Left lung (tissue), 10 donors: Measurements from ENCODE around the gene NUMBL. TPM values are rescaled to one million over a fixed set of nuclear protein-coding genes. Genes with fewer than 3 reads are reported as not detected.

Experiments used
- ATAC-seq: fragments of 200-7000 bp; cut with Tn5 transposase; one replicate; pipeline ENCODE4 v1.9.1; 2020; ENCODE audit warnings: moderate library complexity
- DNase-seq, 4 donors: peaks; one replicate each; pipeline ENCODE4 v3.0.0-alpha.2; 2013 to 2020
- H3K27ac ChIP-seq, 2 donors: fragments of 200-600 bp; sonication (generic) in 1 of 2; one replicate each; pipeline versions ENCODE4 v1.5.0 to v1.8.0; 2020 to 2021
- H3K27me3 ChIP-seq, 2 donors: fragments of 200-600 bp; sonication (generic) in 1 of 2; one replicate each; pipeline versions ENCODE4 v1.5.0 to v1.8.0; 2020 to 2021
- H3K36me3 ChIP-seq, 2 donors: fragments of 200-600 bp; sonication (generic) in 1 of 2; one replicate each; pipeline versions ENCODE4 v1.5.0 to v1.8.0; 2020 to 2021
- H3K4me1 ChIP-seq, 2 donors: fragments of 200-600 bp; one replicate each; pipeline ENCODE4 v1.8.0; 2021
- H3K4me3 ChIP-seq, 2 donors: fragments of 200-600 bp; sonication (generic) in 1 of 2; one replicate each; pipeline versions ENCODE4 v1.5.0 to v1.8.0; 2020 to 2021; ENCODE audit warnings: mild to moderate bottlenecking in 1 of 2
- H3K9me3 ChIP-seq, 2 donors: fragments of 200-600 bp; sonication (generic) in 1 of 2; one replicate each; pipeline versions ENCODE4 v1.5.0 to v1.8.0; 2020 to 2021
- intact Hi-C, 2 donors: fragments of 100-400 bp; cut with DNase I; formaldehyde crosslinking; loops; one replicate each; pipeline versions ENCODE4 v1.11.2 to v1.14.2; 2022
- polyA plus RNA-seq, 6 donors: library from polyadenylated mRNA; unstranded; fragments of 120-200 nt; gene quantifications; one replicate each; pipeline ENCODE4 v1.2.1, GENCODE V29; 2013; ENCODE audit not compliant: insufficient read length in 6 of 6
- total RNA-seq, 2 donors: library from RNA; stranded (reverse); fragmentation: NEBNext Ultra II Directional; extraction: Animal tissue kit (Norgen Biotek cat#: 25700); gene quantifications; one replicate each; pipeline ENCODE4 v1.2.1, GENCODE V29; 2021
- TF ChIP-seq, protein P1 (sequence below), 2 donors: fragments of 200-600 bp; sonication (generic) in 1 of 2; IDR thresholded peaks; one replicate each; pipeline versions ENCODE4 v1.5.0 to v1.8.0; 2021; ENCODE audit warnings: antibody characterized with exemption in 2 of 2
- donor health status: DM: no; HTN: yes; CAD: no.
- donor health status: DM: no; HTN: no; CAD: no.

NUMBL gene
- total and polyA plus RNA-seq, 8 donors = 12.8 to 30.2 (median 16.3) TPM

- TF ChIP-seq, protein P1, sequence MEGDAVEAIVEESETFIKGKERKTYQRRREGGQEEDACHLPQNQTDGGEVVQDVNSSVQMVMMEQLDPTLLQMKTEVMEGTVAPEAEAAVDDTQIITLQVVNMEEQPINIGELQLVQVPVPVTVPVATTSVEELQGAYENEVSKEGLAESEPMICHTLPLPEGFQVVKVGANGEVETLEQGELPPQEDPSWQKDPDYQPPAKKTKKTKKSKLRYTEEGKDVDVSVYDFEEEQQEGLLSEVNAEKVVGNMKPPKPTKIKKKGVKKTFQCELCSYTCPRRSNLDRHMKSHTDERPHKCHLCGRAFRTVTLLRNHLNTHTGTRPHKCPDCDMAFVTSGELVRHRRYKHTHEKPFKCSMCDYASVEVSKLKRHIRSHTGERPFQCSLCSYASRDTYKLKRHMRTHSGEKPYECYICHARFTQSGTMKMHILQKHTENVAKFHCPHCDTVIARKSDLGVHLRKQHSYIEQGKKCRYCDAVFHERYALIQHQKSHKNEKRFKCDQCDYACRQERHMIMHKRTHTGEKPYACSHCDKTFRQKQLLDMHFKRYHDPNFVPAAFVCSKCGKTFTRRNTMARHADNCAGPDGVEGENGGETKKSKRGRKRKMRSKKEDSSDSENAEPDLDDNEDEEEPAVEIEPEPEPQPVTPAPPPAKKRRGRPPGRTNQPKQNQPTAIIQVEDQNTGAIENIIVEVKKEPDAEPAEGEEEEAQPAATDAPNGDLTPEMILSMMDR (IDR thresholded peaks at IDR 0.05) = no peak
Observed at GRCh38 chr19:40689339-40690049, 957 bp downstream of the NUMBL start.

GRCh38 chr19:40688987-40689338 is 1.5 kb downstream of the NUMBL start:
- peaks cover 5 to 22% of the 10 kb centered on the region in 2 donors for H3K4me1 ChIP-seq

More at GRCh38 chr19:40689339-40690049, 957 bp downstream of the NUMBL start:
- DNase-seq (peak in 2 of 4 donors; percentile 46 to 80), ATAC-seq (no peak)
- H3K4me1 ChIP-seq = peaks cover 5 to 22% of the 10 kb centered on the region in 2 donors
- peak overlapping the region in 1 of 2 donors; percentile 44 for H3K27ac ChIP-seq
- H3K9me3 ChIP-seq = no peaks in the 10 kb centered on the region
- H3K27me3 ChIP-seq = no peaks in the 10 kb centered on the region
- peak overlapping the region; percentile 54 to 58 for H3K4me3 ChIP-seq
- H3K36me3 ChIP-seq = peaks cover 0 to 32% of the 10 kb centered on the region in 2 donors
- intact Hi-C loops = no loop called here

DNA sequence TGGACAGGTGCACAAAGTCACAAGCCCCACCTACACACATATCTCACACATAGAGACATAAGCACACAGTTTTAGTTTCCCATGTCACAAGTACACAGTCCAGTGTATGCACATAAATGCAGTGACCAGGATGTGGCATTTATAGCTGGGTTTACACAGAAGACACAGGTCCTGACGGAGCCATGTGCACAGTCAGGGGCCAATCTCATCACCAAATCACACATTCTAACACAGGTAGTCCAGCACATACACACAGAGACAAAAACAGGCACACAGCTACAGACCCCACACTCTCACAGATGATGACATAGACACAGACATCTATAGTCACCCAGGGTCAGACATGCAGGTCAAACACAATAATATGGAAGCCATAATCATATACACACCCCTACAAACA is 2.1 kb downstream of the NUMBL start:
- H3K4me1 ChIP-seq = peaks cover 5 to 22% of the 10 kb centered on the region in 2 donors
- H3K9me3 ChIP-seq = no peaks in the 10 kb centered on the region
- DNase-seq (peak in 1 of 4 donors; percentile 0), ATAC-seq (no peak)
- H3K36me3 ChIP-seq = peaks cover 0 to 20% of the 10 kb centered on the region in 2 donors
- H3K27ac ChIP-seq = no peak overlapping the region
- TF ChIP-seq, protein P1 (IDR thresholded peaks at IDR 0.05) = no peak
- no peak overlapping the region for H3K4me3 ChIP-seq
- H3K27me3 ChIP-seq = no peaks in the 10 kb centered on the region
- intact Hi-C loops = no loop called here

More at GRCh38 chr19:40688987-40689338, 1.5 kb downstream of the NUMBL start:
- Histone ChIP-seq H3K36me3 (peaks cover 0 to 27% of the 10 kb centered on the region in 2 donors), H3K9me3 (no peaks in the 10 kb centered on the region), H3K27me3 (no peaks in the 10 kb centered on the region), H3K4me3 (peak overlapping the region; percentile 54 to 58), H3K27ac (no peak overlapping the region)
- DNase-seq (peak in 1 of 4 donors; percentile 10), ATAC-seq (no peak)
- TF ChIP-seq, protein P1 (IDR thresholded peaks at IDR 0.05) = no peak
- intact Hi-C loops = no loop called here

GRCh38 chr19:40687525-40688016 is 2.9 kb downstream of the NUMBL start:
- peak in 3 of 4 donors; percentile 57 to 62 (median 60) for DNase-seq
- ATAC-seq = no peak

More at GRCh38 chr19:40687525-40688016, 2.9 kb downstream of the NUMBL start:
- Histone ChIP-seq H3K36me3 (peaks cover 0 to 18% of the 10 kb centered on the region in 2 donors), H3K9me3 (no peaks in the 10 kb centered on the region), H3K4me1 (peaks cover 5 to 22% of the 10 kb centered on the region in 2 donors), H3K27me3 (no peaks in the 10 kb centered on the region), H3K4me3 (no peak overlapping the region), H3K27ac (no peak overlapping the region)
- TF ChIP-seq, protein P1 (IDR thresholded peaks at IDR 0.05) = no peak
- intact Hi-C loops = no loop called here
